OCI-LY1 (cell line): ENCODE results near the gene TOM1.

ENCODE experiments used
- H2AFZ ChIP-seq: fragments of 200-600 bp; sonication (generic), shearing (Covaris generic); 2 replicates; pipeline ENCODE4 v1.6.0; 2014; ENCODE audit warnings: antibody characterized with exemption, mild to moderate bottlenecking, low read length
- H3F3A ChIP-seq: fragments of 200-600 bp; sonication (generic), shearing (Covaris generic); 2 replicates; pipeline ENCODE4 v1.6.0; 2014; ENCODE audit warnings: mild to moderate bottlenecking, antibody characterized with exemption, low read length, moderate library complexity; ENCODE audit not compliant: insufficient read depth
- H3K27ac ChIP-seq: fragments of 200-600 bp; sonication (generic); 2 replicates; pipeline ENCODE4 v1.5.1; 2014; ENCODE audit warnings: low read length, mixed run types, mild to moderate bottlenecking, low read depth; ENCODE audit not compliant: poor library complexity, severe bottlenecking
- H3K27me3 ChIP-seq: fragments of 200-600 bp; sonication (generic); 2 replicates; pipeline ENCODE4 v1.6.0; 2014; ENCODE audit warnings: antibody characterized with exemption, mild to moderate bottlenecking, low read length, moderate library complexity; ENCODE audit not compliant: insufficient read depth
- H3K36me3 ChIP-seq: fragments of 200-600 bp; sonication (generic); 2 replicates; pipeline ENCODE4 v1.6.1; 2014; ENCODE audit warnings: mild to moderate bottlenecking, antibody characterized with exemption, low read length, moderate library complexity, mixed read lengths; ENCODE audit not compliant: insufficient read depth
- H3K4me1 ChIP-seq: fragments of 200-600 bp; sonication (generic); 2 replicates; pipeline ENCODE4 v1.5.1; 2014; ENCODE audit warnings: mild to moderate bottlenecking, low read length, moderate library complexity; ENCODE audit not compliant: insufficient read depth, severe bottlenecking
- H3K4me2 ChIP-seq: fragments of 200-600 bp; sonication (generic), shearing (Covaris generic); 2 replicates; pipeline ENCODE4 v1.6.1; 2014; ENCODE audit warnings: low read length
- H3K4me3 ChIP-seq: fragments of 200-600 bp; sonication (generic); 2 replicates; pipeline ENCODE4 v1.5.1; 2014; ENCODE audit warnings: low read length, low read depth, mild to moderate bottlenecking, mixed read lengths; ENCODE audit not compliant: poor library complexity, severe bottlenecking
- H3K79me2 ChIP-seq: fragments of 200-600 bp; shearing (Covaris generic); 2 replicates; pipeline ENCODE4 v1.6.1; 2016; ENCODE audit warnings: mixed run types, low read length, mixed read lengths; ENCODE audit not compliant: insufficient read depth
- H3K9ac ChIP-seq: fragments of 200-600 bp; sonication (generic), shearing (Covaris generic); 2 replicates; pipeline ENCODE4 v1.6.1; 2014; ENCODE audit warnings: mild to moderate bottlenecking, low read length, mixed read lengths
- H3K9me2 ChIP-seq: fragments of 200-600 bp; sonication (generic), shearing (Covaris generic); 2 replicates; pipeline ENCODE4 v1.6.1; 2014; ENCODE audit warnings: low read depth, mild to moderate bottlenecking, low read length, mixed read lengths
- H3K9me3 ChIP-seq: fragments of 200-600 bp; shearing (Covaris generic); 2 replicates; pipeline ENCODE4 v1.6.1; 2014; ENCODE audit warnings: low read length, mixed read lengths
- H4K20me1 ChIP-seq: fragments of 200-600 bp; sonication (generic), shearing (Covaris generic); 2 replicates; pipeline ENCODE4 v1.6.0; 2016; ENCODE audit warnings: mild to moderate bottlenecking, low read length; ENCODE audit not compliant: insufficient read depth
- CTCF ChIP-seq: fragments of 200-600 bp; sonication (generic), shearing (Covaris generic); IDR thresholded peaks from 2 replicates; pipeline ENCODE4 v1.5.1; 2017; ENCODE audit warnings: mild to moderate bottlenecking, antibody characterized with exemption, low read length, moderate library complexity, mixed read lengths
- EZH2 ChIP-seq: fragments of 200-600 bp; sonication (generic), shearing (Covaris generic); IDR thresholded peaks from 2 replicates; pipeline ENCODE4 v1.8.0; 2017; ENCODE audit warnings: borderline replicate concordance, mixed run types, mild to moderate bottlenecking, antibody characterized with exemption, low read length, moderate library complexity, mixed read lengths

The TOM1 gene

GRCh38 chr22:35325209-35325608 lies 25.5 kb downstream of the TOM1 start:
- Histone ChIP-seq H3K9me2 (no peaks in the 10 kb centered on the region), H3K4me3 (no peak overlapping the region), H3K9me3 (no peaks in the 10 kb centered on the region), H3K27ac (no peak overlapping the region), H4K20me1 (no peaks in the 10 kb centered on the region), H2AFZ (no peak overlapping the region), H3K4me2 (no peak overlapping the region), H3K9ac (no peak overlapping the region), H3K4me1 (peaks cover 15% of the 10 kb centered on the region), H3K36me3 (peaks cover 31% of the 10 kb centered on the region), H3K79me2 (no peaks in the 10 kb centered on the region), H3K27me3 (no peaks in the 10 kb centered on the region), H3F3A (no peaks in the 10 kb centered on the region)
- TF ChIP-seq CTCF (no peak), EZH2 (no peak)

- TF ChIP-seq CTCF (no peak), EZH2 (no peak)
- H3K4me2 ChIP-seq: no peak overlapping the region
- peaks cover 22% of the 10 kb centered on the region for H3K4me1 ChIP-seq
- no peak overlapping the region for H3K9ac ChIP-seq
- H3F3A ChIP-seq: no peaks in the 10 kb centered on the region
- peaks cover 31% of the 10 kb centered on the region for H3K36me3 ChIP-seq
- H3K4me3 ChIP-seq: no peak overlapping the region
- H3K79me2 ChIP-seq: no peaks in the 10 kb centered on the region
- no peak overlapping the region for H2AFZ ChIP-seq
- no peaks in the 10 kb centered on the region for H4K20me1 ChIP-seq
- no peaks in the 10 kb centered on the region for H3K27me3 ChIP-seq
- no peaks in the 10 kb centered on the region for H3K9me2 ChIP-seq
- H3K9me3 ChIP-seq: no peaks in the 10 kb centered on the region
- H3K27ac ChIP-seq: no peak overlapping the region
These were observed 27.3 kb downstream of the TOM1 start for GRCh38 chr22:35326854-35327562.

- peaks cover 32% of the 10 kb centered on the region for H3K36me3 ChIP-seq
- no peak overlapping the region for H3K4me3 ChIP-seq
- no peaks in the 10 kb centered on the region for H3K9me2 ChIP-seq
- no peaks in the 10 kb centered on the region for H3K9me3 ChIP-seq
- no peaks in the 10 kb centered on the region for H3K27me3 ChIP-seq
- peaks cover 22% of the 10 kb centered on the region for H3K4me1 ChIP-seq
- no peak overlapping the region for H3K4me2 ChIP-seq
- no peak overlapping the region for H2AFZ ChIP-seq
- H3K9ac ChIP-seq: no peak overlapping the region
- H3F3A ChIP-seq: no peaks in the 10 kb centered on the region
- no peaks in the 10 kb centered on the region for H4K20me1 ChIP-seq
- no peak overlapping the region for H3K27ac ChIP-seq
- TF ChIP-seq CTCF: no peak
- H3K79me2 ChIP-seq: no peaks in the 10 kb centered on the region
These were observed 28.2 kb downstream of the TOM1 start for GRCh38 chr22:35327690-35328471.
